HCT116 (cell line): ENCODE measurements around the gene EHD4. TPM values are rescaled to one million over a fixed set of nuclear protein-coding genes. Genes with fewer than 3 reads are reported as not detected.

Source experiments
- ATAC-seq: fragments of 200-7000 bp; cut with Tn5 transposase; 2 replicates; pipeline ENCODE4 v1.9.1; 2020; ENCODE audit warnings: mild to moderate bottlenecking, moderate library complexity
- BruUV-seq: library from RNA; stranded (reverse); fragments of 400-500 nt; replicated peaks from 2 replicates; lab custom pipeline; 2021; lab: Mats Ljungman, UMichigan
- CTCF ChIA-PET: fragments of 300-600 bp; sonication (Branson Sonifier 250); formaldehyde crosslinking; loops from one replicate; lab custom pipeline; 2021; ENCODE audit warnings: antibody characterized with exemption; lab: Charles Lee
- POLR2A ChIA-PET: fragments of 300-600, 350-600 bp; sonication (Branson Sonifier 250); formaldehyde crosslinking; loops from one replicate; lab custom pipeline; 2021; ENCODE audit warnings: antibody characterized with exemption; lab: Charles Lee
- RAD21 ChIA-PET, 2 experiments: fragments of 300-600 bp; sonication (Branson Sonifier 250); formaldehyde crosslinking; loops; one replicate each; lab custom pipeline; 2023; ENCODE audit warnings: low total read pairs in 2 of 2; ENCODE audit not compliant: uncharacterized antibody in 2 of 2, unreplicated experiment in 2 of 2, low non-redundant PET in 1 of 2; lab: Charles Lee
- DNase-seq: peaks from one replicate; pipeline ENCODE4 v3.0.0-alpha.2; 2010; ENCODE audit warnings: low read depth, low spot score
- H2AFZ ChIP-seq: fragments of 200-600 bp; shearing (Covaris generic), sonication (generic); 2 replicates; pipeline ENCODE4 v1.6.1; 2017; ENCODE audit warnings: low read depth, mixed run types, mixed read lengths, antibody characterized with exemption, low read length; ENCODE audit not compliant: poor library complexity, severe bottlenecking
- H3K27ac ChIP-seq: 2 replicates; pipeline ENCODE4 v1.5.1; 2012; ENCODE audit warnings: low read depth, low read length
- H3K27me3 ChIP-seq: fragments of 200-600 bp; sonication (generic); 2 replicates; pipeline ENCODE4 v1.6.1; 2016; ENCODE audit warnings: mixed run types, low read length, mixed read lengths; ENCODE audit not compliant: insufficient read depth
- H3K36me3 ChIP-seq, 2 experiments: fragments of 200-500 bp in 1 of 2; fragments of 200-600 bp in 1 of 2; sonication (Bioruptor generic) in 1 of 2; sonication (generic) in 1 of 2; 2 replicates each; pipeline versions ENCODE4 v1.5.1 to v1.6.1; 2014 to 2016; ENCODE audit warnings: low read length in 2 of 2, inconsistent platforms in 1 of 2, mixed read lengths in 1 of 2, mixed run types in 1 of 2; ENCODE audit not compliant: insufficient read depth in 2 of 2, control insufficient read depth in 1 of 2
- H3K4me1 ChIP-seq, 2 experiments: fragments of 200-600 bp in 1 of 2; sonication (generic) in 1 of 2; 2 replicates each; pipeline versions ENCODE4 v1.5.1 to v1.6.1; 2012 to 2017; ENCODE audit warnings: low read length in 2 of 2, inconsistent platforms in 1 of 2, mild to moderate bottlenecking in 1 of 2, mixed read lengths in 1 of 2, mixed run types in 1 of 2, moderate library complexity in 1 of 2; ENCODE audit not compliant: insufficient read depth in 2 of 2, control insufficient read depth in 1 of 2
- H3K4me2 ChIP-seq: fragments of 200-600 bp; sonication (generic); 2 replicates; pipeline ENCODE4 v1.6.1; 2017; ENCODE audit warnings: mixed run types, low read length, mixed read lengths
- H3K4me3 ChIP-seq, 2 experiments: fragments of 200-600 bp in 1 of 2; sonication (generic) in 1 of 2; replicated peaks in 1 of 2; 2 replicates each; pipeline ENCODE4 v1.5.1; 2011 to 2016; ENCODE audit warnings: low read length in 2 of 2, control low read depth in 1 of 2, low read depth in 1 of 2, mild to moderate bottlenecking in 1 of 2, mixed read lengths in 1 of 2, mixed run types in 1 of 2
- H3K79me2 ChIP-seq: fragments of 200-600 bp; sonication (generic); 2 replicates; pipeline ENCODE4 v1.6.1; 2017; ENCODE audit warnings: mild to moderate bottlenecking, mixed run types, low read length, moderate library complexity, mixed read lengths; ENCODE audit not compliant: insufficient read depth
- H3K9ac ChIP-seq: fragments of 200-600 bp; sonication (generic); 2 replicates; pipeline ENCODE4 v1.6.1; 2016; ENCODE audit warnings: low read length, mixed read lengths
- H3K9me2 ChIP-seq: fragments of 200-600 bp; sonication (generic), shearing (Covaris generic); 2 replicates; pipeline ENCODE4 v1.6.1; 2017; ENCODE audit warnings: mixed run types, mild to moderate bottlenecking, moderate library complexity; ENCODE audit not compliant: insufficient read depth
- H3K9me3 ChIP-seq, 2 experiments: fragments of 200-500 bp in 1 of 2; fragments of 200-600 bp in 1 of 2; sonication (Bioruptor generic) in 1 of 2; sonication (generic) in 1 of 2; 2 replicates each; pipeline ENCODE4 v1.6.1; 2014 to 2017; ENCODE audit warnings: low read length in 2 of 2, mixed read lengths in 2 of 2, inconsistent platforms in 1 of 2, low read depth in 1 of 2, mild to moderate bottlenecking in 1 of 2, mixed run types in 1 of 2, moderate library complexity in 1 of 2; ENCODE audit not compliant: control insufficient read depth in 1 of 2, insufficient read depth in 1 of 2
- H4K20me1 ChIP-seq: fragments of 200-600 bp; sonication (generic), shearing (Covaris generic); 2 replicates; pipeline ENCODE4 v1.6.1; 2017; ENCODE audit warnings: mixed run types, mild to moderate bottlenecking, moderate library complexity; ENCODE audit not compliant: insufficient read depth
- CEBPB ChIP-seq: IDR thresholded peaks from 2 replicates; pipeline ENCODE4 v1.6.1; 2012; ENCODE audit warnings: low read depth
- EGR1 ChIP-seq: IDR thresholded peaks from 2 replicates; pipeline ENCODE4 v1.6.1; 2012; ENCODE audit warnings: low read depth
- ELF1 ChIP-seq: IDR thresholded peaks from 2 replicates; pipeline ENCODE4 v1.6.1; 2012; ENCODE audit warnings: low read depth, borderline replicate concordance
- EZH2phosphoT487 ChIP-seq: fragments of 200-600 bp; IDR thresholded peaks from 2 replicates; pipeline ENCODE4 v1.6.1; 2018; ENCODE audit warnings: antibody characterized with exemption, borderline replicate concordance
- FOSL1 ChIP-seq: IDR thresholded peaks from 2 replicates; pipeline ENCODE4 v1.6.1; 2012; ENCODE audit warnings: low read depth
- JUND ChIP-seq: IDR thresholded peaks from 2 replicates; pipeline ENCODE4 v1.6.1; 2012
- POLR2A ChIP-seq: IDR thresholded peaks from 2 replicates; pipeline ENCODE4 v1.7.0; 2011; ENCODE audit warnings: borderline replicate concordance; ENCODE audit not compliant: insufficient read depth, insufficient read length; ENCODE audit errors: extremely low read depth
- POLR2AphosphoS5 ChIP-seq: IDR thresholded peaks from 2 replicates; pipeline ENCODE4 v1.6.1; 2011; ENCODE audit warnings: mild to moderate bottlenecking, low read depth, low read length, moderate library complexity
- RAD21 ChIP-seq: IDR thresholded peaks from 2 replicates; pipeline ENCODE4 v1.6.1; 2012; ENCODE audit warnings: low read depth, mild to moderate bottlenecking
- SIN3A ChIP-seq: IDR thresholded peaks from 2 replicates; pipeline ENCODE4 v1.6.1; 2012; ENCODE audit warnings: low read depth
- SP1 ChIP-seq: IDR thresholded peaks from 2 replicates; pipeline ENCODE4 v1.6.1; 2012; ENCODE audit warnings: low read depth
- SRF ChIP-seq: IDR thresholded peaks from 2 replicates; pipeline ENCODE4 v1.6.1; 2012; ENCODE audit warnings: low read depth
- TCF7L2 ChIP-seq: IDR thresholded peaks from 2 replicates; pipeline ENCODE4 v1.7.0; 2011; ENCODE audit warnings: borderline replicate concordance, inconsistent platforms; ENCODE audit not compliant: insufficient read depth, insufficient read length; ENCODE audit errors: extremely low read depth
- YY1 ChIP-seq: IDR thresholded peaks from 2 replicates; pipeline ENCODE4 v1.6.1; 2011; ENCODE audit warnings: low read length, low read depth, moderate library complexity, mild to moderate bottlenecking; ENCODE audit not compliant: insufficient replicate concordance; ENCODE audit errors: extremely low read depth
- ZFX ChIP-seq: fragments of 450-650 bp; IDR thresholded peaks from 2 replicates; pipeline ENCODE4 v1.6.1; 2017
- ZNF274 ChIP-seq: fragments of 200-500 bp; sonication (Bioruptor generic); IDR thresholded peaks from 2 replicates; pipeline ENCODE4 v1.6.1; 2014; ENCODE audit warnings: mild to moderate bottlenecking, low read depth, low read length, inconsistent platforms
- intact Hi-C: fragments of 100-400 bp; cut with micrococcal nuclease; formaldehyde crosslinking; loops from 2 replicates; pipeline ENCODE4 v1.10.0; 2022
- total RNA-seq: library from RNA; stranded (reverse); gene quantifications from one replicate; pipeline ENCODE4 v1.2.1, GENCODE V29; 2021; ENCODE audit not compliant: unreplicated experiment
- TF ChIP-seq, protein P1 (sequence below): IDR thresholded peaks from 2 replicates; pipeline ENCODE4 v1.6.1; 2012; ENCODE audit warnings: low read depth
- TF ChIP-seq, protein P2 (sequence below): IDR thresholded peaks from 2 replicates; pipeline ENCODE4 v1.6.1; 2011; ENCODE audit warnings: mild to moderate bottlenecking, low read length, moderate library complexity; ENCODE audit not compliant: insufficient replicate concordance; ENCODE audit errors: extremely low read depth
- TF ChIP-seq, protein P3 (sequence below): IDR thresholded peaks from 2 replicates; pipeline ENCODE4 v1.6.1; 2012

EHD4 gene
- total RNA-seq, 1 experiment from 2014 or later: 28.0 TPM

DNA sequence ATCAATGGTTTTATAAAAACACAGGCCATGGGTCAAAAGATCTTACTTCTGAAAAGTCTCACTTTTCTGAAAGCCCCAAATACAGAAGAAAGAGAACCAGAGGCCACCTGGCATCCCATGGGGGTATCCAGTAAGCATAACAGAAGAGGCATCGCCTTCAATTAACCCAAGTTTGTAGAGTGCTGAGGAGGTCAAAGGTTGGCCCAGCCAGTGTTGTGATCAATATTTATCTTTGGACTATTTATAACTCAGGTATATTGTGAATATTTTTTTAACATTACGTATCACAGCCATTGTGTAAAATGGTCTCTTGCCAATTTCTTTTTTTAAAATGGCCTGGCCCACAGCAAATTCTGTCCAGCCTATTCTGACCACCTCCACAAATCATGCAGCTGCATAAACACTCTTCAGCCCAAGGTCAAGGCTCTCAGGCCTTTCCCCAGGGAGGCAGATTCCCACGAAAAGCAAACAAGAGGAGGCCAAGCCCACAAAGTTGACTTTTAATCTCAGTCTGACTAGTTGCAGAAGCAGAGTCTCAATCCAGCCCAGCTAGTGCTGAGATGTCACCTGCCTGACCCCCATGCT is 52.3 kb downstream of the EHD4 start:
- Histone ChIP-seq H4K20me1 (no peaks in the 10 kb centered on the region), H3K4me3 (no peak overlapping the region), H3K4me2 (no peak overlapping the region), H3K27me3 (no peaks in the 10 kb centered on the region), H3K36me3 (peaks cover 2 to 30% of the 10 kb centered on the region in 2 experiments; a peak in 1 of 4 replicates), H3K9ac (no peak overlapping the region), H3K79me2 (peaks cover 19% of the 10 kb centered on the region; the same call in 1 of the 2 replicates), H2AFZ (no peak overlapping the region), H3K9me2 (no peaks in the 10 kb centered on the region), H3K27ac (no peak overlapping the region), H3K9me3 (no peaks in the 10 kb centered on the region), H3K4me1 (peaks cover 11 to 26% of the 10 kb centered on the region in 2 experiments)
- DNase-seq (no peak), ATAC-seq (no peak)
- BruUV-seq: no TSS peak
- ChIA-PET CTCF (no interaction called here), POLR2A (interaction anchor here (1.1 kb wide), 1 partner anchor 15 kb away, joined by 3 read pairs; no protein-coding TSS in a partner anchor), RAD21 (no interaction called here)
- intact Hi-C loops: no loop called here
- TF ChIP-seq TCF7L2 (no peak), ZNF274 (no peak), ZFX (no peak), SP1 (no peak), YY1 (no peak), RAD21 (no peak), ELF1 (no peak), EGR1 (no peak), SIN3A (no peak), POLR2A (no peak), EZH2phosphoT487 (no peak), CEBPB (no peak), JUND (no peak), FOSL1 (no peak), SRF (no peak), POLR2AphosphoS5 (no peak)
- TF ChIP-seq, protein P1, sequence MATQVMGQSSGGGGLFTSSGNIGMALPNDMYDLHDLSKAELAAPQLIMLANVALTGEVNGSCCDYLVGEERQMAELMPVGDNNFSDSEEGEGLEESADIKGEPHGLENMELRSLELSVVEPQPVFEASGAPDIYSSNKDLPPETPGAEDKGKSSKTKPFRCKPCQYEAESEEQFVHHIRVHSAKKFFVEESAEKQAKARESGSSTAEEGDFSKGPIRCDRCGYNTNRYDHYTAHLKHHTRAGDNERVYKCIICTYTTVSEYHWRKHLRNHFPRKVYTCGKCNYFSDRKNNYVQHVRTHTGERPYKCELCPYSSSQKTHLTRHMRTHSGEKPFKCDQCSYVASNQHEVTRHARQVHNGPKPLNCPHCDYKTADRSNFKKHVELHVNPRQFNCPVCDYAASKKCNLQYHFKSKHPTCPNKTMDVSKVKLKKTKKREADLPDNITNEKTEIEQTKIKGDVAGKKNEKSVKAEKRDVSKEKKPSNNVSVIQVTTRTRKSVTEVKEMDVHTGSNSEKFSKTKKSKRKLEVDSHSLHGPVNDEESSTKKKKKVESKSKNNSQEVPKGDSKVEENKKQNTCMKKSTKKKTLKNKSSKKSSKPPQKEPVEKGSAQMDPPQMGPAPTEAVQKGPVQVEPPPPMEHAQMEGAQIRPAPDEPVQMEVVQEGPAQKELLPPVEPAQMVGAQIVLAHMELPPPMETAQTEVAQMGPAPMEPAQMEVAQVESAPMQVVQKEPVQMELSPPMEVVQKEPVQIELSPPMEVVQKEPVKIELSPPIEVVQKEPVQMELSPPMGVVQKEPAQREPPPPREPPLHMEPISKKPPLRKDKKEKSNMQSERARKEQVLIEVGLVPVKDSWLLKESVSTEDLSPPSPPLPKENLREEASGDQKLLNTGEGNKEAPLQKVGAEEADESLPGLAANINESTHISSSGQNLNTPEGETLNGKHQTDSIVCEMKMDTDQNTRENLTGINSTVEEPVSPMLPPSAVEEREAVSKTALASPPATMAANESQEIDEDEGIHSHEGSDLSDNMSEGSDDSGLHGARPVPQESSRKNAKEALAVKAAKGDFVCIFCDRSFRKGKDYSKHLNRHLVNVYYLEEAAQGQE: no peak
- TF ChIP-seq, protein P2, sequence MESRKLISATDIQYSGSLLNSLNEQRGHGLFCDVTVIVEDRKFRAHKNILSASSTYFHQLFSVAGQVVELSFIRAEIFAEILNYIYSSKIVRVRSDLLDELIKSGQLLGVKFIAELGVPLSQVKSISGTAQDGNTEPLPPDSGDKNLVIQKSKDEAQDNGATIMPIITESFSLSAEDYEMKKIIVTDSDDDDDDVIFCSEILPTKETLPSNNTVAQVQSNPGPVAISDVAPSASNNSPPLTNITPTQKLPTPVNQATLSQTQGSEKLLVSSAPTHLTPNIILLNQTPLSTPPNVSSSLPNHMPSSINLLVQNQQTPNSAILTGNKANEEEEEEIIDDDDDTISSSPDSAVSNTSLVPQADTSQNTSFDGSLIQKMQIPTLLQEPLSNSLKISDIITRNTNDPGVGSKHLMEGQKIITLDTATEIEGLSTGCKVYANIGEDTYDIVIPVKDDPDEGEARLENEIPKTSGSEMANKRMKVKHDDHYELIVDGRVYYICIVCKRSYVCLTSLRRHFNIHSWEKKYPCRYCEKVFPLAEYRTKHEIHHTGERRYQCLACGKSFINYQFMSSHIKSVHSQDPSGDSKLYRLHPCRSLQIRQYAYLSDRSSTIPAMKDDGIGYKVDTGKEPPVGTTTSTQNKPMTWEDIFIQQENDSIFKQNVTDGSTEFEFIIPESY: no peak
- TF ChIP-seq, protein P3, sequence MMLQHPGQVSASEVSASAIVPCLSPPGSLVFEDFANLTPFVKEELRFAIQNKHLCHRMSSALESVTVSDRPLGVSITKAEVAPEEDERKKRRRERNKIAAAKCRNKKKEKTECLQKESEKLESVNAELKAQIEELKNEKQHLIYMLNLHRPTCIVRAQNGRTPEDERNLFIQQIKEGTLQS: no peak
